Lower lobe of right lung (tissue), 2 donors: ENCODE results near the gene SMOC1. TPM values are rescaled to one million over a fixed set of nuclear protein-coding genes. Genes with fewer than 3 reads are reported as not detected.
A peak's percentile ranks its signal among the peaks of the same experiment; 100 is the strongest.

Source experiments
- ATAC-seq, 2 donors: fragments of 200-7000 bp; cut with Tn5 transposase; one replicate each; pipeline ENCODE4 v1.9.1; 2020 to 2022; ENCODE audit warnings: mild to moderate bottlenecking in 2 of 2, moderate library complexity in 2 of 2
- DNase-seq: peaks from one replicate; pipeline ENCODE4 v3.0.0-alpha.2; 2020
- H3K27ac ChIP-seq: fragments of 200-600 bp; one replicate; pipeline ENCODE4 v1.8.0; 2022
- H3K27me3 ChIP-seq: fragments of 200-600 bp; one replicate; pipeline ENCODE4 v1.8.0; 2022; ENCODE audit warnings: low read depth
- H3K36me3 ChIP-seq: fragments of 200-600 bp; one replicate; pipeline ENCODE4 v1.8.0; 2022; ENCODE audit warnings: mild to moderate bottlenecking
- H3K4me1 ChIP-seq: fragments of 200-600 bp; one replicate; pipeline ENCODE4 v1.8.0; 2022
- H3K4me3 ChIP-seq: fragments of 200-600 bp; one replicate; pipeline ENCODE4 v1.8.0; 2022; ENCODE audit warnings: mild to moderate bottlenecking
- H3K9me3 ChIP-seq: fragments of 200-600 bp; one replicate; pipeline ENCODE4 v1.8.0; 2022
- intact Hi-C: fragments of 100-400 bp; cut with DNase I; formaldehyde crosslinking; loops from one replicate; pipeline ENCODE4 v1.11.0; 2022
- total RNA-seq: library from RNA; stranded (reverse); fragmentation: NEBNext Ultra II Directional; extraction: Animal tissue kit (Norgen Biotek cat#: 25700); gene quantifications from one replicate; pipeline ENCODE4 v1.2.1, GENCODE V29; 2021
- TF ChIP-seq, protein P1 (sequence below): fragments of 200-600 bp; IDR thresholded peaks from one replicate; pipeline ENCODE4 v1.8.0; 2022; ENCODE audit warnings: antibody characterized with exemption, mild to moderate bottlenecking
- donor health status: DM: no; HTN: yes; CAD: no; lungs with severe emphysema.

The SMOC1 gene
- total RNA-seq, 1 donor from 2014 or later: 1.1 TPM

DNA sequence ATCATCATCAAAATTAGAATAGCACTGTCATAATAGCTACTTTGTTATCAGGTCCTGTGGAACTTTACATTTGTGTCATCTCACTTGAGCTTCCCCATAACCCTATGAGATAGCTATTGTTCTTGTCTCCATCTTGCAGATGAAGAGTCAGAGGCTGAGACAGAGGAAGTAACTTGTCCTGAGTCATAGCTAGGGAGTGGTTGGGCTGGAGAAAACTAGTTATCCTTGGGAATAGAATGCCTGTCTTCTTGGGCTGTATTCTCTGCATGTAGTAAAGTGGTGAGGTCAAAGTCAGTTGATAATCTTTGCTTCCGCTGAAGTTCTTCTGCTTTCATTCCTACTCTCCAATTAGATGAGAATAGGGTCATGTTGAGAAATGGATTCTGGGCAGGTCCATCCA lies 117.0 kb downstream of the SMOC1 start:
- Histone ChIP-seq H3K4me3 (no peak overlapping the region), H3K36me3 (no peaks in the 10 kb centered on the region), H3K27me3 (peaks cover 7% of the 10 kb centered on the region), H3K27ac (no peak overlapping the region), H3K4me1 (no peaks in the 10 kb centered on the region), H3K9me3 (no peaks in the 10 kb centered on the region)
- DNase-seq (no peak), ATAC-seq (no peak)
- TF ChIP-seq, protein P1, sequence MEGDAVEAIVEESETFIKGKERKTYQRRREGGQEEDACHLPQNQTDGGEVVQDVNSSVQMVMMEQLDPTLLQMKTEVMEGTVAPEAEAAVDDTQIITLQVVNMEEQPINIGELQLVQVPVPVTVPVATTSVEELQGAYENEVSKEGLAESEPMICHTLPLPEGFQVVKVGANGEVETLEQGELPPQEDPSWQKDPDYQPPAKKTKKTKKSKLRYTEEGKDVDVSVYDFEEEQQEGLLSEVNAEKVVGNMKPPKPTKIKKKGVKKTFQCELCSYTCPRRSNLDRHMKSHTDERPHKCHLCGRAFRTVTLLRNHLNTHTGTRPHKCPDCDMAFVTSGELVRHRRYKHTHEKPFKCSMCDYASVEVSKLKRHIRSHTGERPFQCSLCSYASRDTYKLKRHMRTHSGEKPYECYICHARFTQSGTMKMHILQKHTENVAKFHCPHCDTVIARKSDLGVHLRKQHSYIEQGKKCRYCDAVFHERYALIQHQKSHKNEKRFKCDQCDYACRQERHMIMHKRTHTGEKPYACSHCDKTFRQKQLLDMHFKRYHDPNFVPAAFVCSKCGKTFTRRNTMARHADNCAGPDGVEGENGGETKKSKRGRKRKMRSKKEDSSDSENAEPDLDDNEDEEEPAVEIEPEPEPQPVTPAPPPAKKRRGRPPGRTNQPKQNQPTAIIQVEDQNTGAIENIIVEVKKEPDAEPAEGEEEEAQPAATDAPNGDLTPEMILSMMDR: no peak
- intact Hi-C loops: no loop called here

DNA sequence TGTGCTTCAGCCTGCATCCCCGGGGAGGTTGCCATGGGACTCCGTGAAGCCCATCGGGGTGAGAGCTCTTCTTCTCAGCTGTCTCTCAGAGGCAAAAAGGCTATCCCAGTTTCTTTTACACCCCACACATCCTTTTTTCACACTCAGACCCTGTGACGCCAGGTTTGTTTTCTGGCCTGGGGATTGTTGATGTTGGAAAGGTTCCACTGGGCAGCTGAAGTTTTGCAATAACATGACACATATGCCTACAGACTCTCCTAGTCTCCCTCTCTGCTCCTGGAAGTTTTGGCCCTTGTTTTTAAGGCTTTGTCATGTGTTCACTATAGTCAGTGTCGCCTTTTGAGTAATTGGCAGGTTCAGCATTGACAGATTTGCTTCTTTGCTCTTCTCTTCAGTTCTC lies 118.6 kb downstream of the SMOC1 start:
- Histone ChIP-seq H3K27ac (no peak overlapping the region), H3K9me3 (no peaks in the 10 kb centered on the region), H3K4me3 (no peak overlapping the region), H3K4me1 (no peaks in the 10 kb centered on the region), H3K27me3 (peaks cover 1% of the 10 kb centered on the region), H3K36me3 (no peaks in the 10 kb centered on the region)
- ATAC-seq: peak in 1 of 2 donors; percentile 52
- TF ChIP-seq, protein P1: no peak
- no peak for DNase-seq
- intact Hi-C loops: no loop called here

- intact Hi-C loops: no loop called here
- Histone ChIP-seq H3K9me3 (no peaks in the 10 kb centered on the region), H3K4me3 (no peak overlapping the region), H3K36me3 (no peaks in the 10 kb centered on the region), H3K27ac (no peak overlapping the region), H3K27me3 (peaks cover 5% of the 10 kb centered on the region), H3K4me1 (no peaks in the 10 kb centered on the region)
- ATAC-seq: peak in 1 of 2 donors; percentile 32
- TF ChIP-seq, protein P1: no peak
- DNase-seq: no peak
These were observed 120.1 kb downstream of the SMOC1 start for GRCh38 chr14:69999261-69999674.

DNA sequence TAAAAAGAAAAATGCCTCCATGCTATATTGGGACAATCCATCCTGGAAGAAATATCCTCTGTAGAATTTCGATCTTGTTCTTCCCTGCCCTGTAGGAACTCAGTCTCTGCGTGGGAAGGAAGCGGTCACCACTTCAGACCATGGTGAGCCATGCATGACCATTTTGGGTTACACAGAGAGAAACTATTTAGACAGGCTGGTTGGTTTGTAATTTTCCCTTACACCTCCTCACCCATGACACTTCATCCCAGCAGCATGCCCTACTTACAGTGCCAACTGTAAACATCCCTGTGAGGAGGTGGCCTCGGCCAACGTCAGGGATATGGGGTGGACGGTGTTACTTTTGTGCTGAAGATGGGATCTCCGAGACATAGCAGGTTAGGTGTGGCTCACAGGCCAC lies 121.4 kb downstream of the SMOC1 start:
- H3K27me3 ChIP-seq: peaks cover 6% of the 10 kb centered on the region
- TF ChIP-seq, protein P1: no peak
- H3K27ac ChIP-seq: no peak overlapping the region
- no peaks in the 10 kb centered on the region for H3K36me3 ChIP-seq
- ATAC-seq: no peak
- H3K9me3 ChIP-seq: no peaks in the 10 kb centered on the region
- H3K4me3 ChIP-seq: no peak overlapping the region
- no peak for DNase-seq
- no peaks in the 10 kb centered on the region for H3K4me1 ChIP-seq
- intact Hi-C loops: no loop called here

DNA sequence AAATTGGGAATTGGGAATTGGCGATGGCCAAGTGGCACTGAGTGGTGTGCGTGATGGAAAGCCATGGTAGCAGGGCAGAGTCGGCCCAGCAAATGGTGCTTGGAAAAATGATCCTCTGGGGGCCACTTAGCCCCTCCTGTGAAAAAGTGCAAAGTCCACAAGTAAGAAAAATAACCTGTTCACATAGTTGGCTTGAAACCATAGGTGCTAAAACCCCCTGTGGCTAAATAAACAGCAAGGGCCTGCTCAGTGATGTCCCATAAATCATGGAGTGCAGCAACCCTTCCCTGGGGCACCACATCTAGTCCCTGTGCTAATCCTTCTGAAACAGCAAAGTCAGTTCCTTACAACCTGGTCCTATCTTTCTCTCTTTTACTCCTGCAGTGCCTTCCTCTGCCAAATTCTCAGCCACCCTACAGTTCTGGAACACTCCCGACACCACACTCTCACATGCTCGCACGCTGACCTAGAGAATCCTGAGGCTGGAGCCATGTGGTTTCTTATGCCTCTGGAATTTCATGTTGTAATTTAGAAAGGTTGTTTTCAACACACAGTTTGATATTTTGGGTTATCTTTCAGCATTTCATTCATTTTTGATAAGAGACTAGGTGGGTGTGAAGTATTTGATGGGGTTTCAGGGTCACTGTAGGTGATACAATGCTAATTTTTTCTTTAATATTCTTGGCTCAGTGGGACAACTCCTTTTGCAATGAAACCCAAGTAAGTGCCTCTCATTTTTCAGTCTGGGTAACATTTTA lies 123.6 kb downstream of the SMOC1 start:
- DNase-seq (no peak), ATAC-seq (no peak)
- H3K9me3 ChIP-seq: no peaks in the 10 kb centered on the region
- H3K4me3 ChIP-seq: no peak overlapping the region
- intact Hi-C loops: no loop called here
- TF ChIP-seq, protein P1: no peak
- H3K27ac ChIP-seq: no peak overlapping the region
- H3K36me3 ChIP-seq: no peaks in the 10 kb centered on the region
- peaks cover 6% of the 10 kb centered on the region for H3K27me3 ChIP-seq
- no peaks in the 10 kb centered on the region for H3K4me1 ChIP-seq
